ENCODE results near the gene KLRF1.

- TF ChIP-seq POLR2A (IDR thresholded peaks at IDR 0.05; ENCODE audit: low read depth, low read length) (no peak), POLR2AphosphoS5 (IDR thresholded peaks at IDR 0.05; ENCODE audit: low read depth, low read length) (no peak), TAF1 (IDR thresholded peaks at IDR 0.05; ENCODE audit: borderline replicate concordance, low read depth, low read length) (no peak)
Measured at GRCh38 chr12:9796971-9797370, 30.3 kb upstream of the KLRF1 start.
